GM21367 (cell line): Measurements from ENCODE around the gene SPAG16.
"Not testable (repeated sequence)": the region's sequence is repeated elsewhere in the genome, so short reads cannot be mapped to it uniquely, and the experiment has no call there.

Experiments
- ATAC-seq: cut with Tn5 transposase; IDR thresholded peaks from one replicate; pipeline ENCODE4 v1.9.1; 2021; ENCODE audit not compliant: unreplicated experiment

SPAG16 gene

DNA sequence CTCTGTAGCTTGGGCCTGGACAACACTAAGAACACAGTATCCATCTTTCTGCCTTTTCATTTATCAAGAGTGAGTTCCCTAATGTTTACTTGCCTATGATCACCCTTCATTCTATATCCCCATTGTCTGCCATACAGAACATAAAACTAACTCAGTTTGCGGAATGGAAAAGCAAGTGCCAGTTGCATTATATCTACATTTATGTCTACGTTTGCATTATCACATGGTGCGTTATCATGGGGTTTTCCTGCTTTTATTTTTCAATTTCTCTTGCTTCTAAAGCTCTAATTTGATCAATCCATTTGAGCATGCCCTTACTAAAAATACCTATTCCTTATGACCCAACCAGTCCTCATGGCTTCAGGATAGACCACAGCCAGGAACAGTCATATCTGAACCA is 704.9 kb downstream of the SPAG16 start:
- no peak for ATAC-seq

DNA sequence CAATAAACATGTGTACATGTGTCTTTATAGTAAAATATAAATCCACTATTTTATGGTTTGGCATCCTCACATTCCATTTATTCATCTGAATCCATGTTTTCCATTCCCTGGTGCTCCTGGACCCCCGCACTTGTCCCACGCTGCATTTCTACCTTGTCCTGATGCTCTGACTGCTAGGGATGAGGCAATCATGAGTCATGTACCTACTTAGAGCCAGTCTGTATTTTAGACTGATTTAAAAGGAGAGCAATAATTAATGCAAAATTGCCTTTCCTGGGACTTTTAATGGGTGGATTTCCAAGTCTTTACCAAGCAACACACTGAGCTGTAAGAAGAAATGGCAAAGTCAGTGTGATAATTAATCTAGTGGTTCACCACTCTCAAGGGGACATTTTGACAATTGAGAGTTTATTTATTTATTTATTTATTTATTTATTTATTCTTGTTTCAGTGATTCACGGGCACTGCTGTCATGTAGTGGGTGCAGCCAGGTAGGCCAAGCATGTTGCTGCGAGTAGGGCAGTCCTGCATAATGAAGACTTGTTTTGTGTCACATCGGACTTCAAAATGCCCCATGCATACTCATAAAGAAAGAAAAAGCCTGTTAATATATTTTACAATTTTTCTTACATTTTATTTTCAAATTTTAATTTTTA is 707.3 kb downstream of the SPAG16 start:
- no peak for ATAC-seq

DNA sequence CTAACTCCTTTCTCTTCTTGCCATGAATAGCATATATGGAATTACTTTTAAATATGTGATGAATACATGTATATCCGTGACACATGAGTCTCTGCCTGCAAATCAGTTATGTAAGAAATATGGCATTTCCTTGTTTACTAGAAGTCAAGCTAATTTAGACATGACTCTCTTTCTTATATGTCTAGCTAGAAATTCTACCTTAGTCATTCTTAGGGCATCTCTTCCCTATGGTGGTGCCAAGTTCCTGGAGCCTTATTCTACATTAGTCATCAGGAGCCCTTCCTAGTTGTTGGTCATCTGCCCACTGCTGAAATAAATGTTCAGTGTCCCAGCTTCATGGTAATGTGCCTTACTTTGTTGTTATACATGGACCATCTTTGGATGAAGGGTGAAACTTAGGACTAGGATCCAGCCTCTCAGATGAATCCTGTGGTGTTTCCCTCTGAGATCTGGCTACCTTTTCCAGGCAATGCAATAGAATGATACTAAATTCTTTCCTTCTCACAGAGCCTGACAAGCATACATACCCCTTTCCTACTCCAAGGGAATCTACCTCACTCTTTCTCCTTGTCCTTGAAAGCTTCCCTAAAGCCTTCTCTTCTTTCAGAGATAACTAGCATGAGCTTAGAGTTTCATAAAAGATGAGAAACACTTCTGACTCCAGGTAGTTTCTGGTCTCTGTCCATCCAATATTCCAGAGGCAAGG is 711.3 kb downstream of the SPAG16 start:
- no peak for ATAC-seq

DNA sequence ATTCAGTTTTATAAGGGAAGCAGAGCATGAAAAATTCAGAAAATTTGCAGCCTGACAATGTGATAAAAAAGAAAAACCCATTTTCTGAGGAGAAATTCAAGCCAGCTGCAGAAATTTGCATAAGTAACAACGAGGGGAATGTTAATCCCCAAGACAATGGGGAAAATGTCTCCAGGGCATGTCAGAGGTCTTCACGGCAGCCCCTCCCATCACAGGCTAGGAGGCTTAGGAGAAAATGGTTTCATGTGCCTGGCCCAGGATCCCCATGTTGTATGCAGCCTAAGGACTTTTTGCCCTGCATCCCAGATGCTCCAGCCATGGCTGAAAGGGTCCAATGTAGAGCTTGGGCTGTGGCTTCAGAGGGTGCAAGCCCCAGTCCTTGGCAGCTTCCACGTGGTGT is 714.7 kb downstream of the SPAG16 start:
- not testable (repeated sequence) for ATAC-seq

DNA sequence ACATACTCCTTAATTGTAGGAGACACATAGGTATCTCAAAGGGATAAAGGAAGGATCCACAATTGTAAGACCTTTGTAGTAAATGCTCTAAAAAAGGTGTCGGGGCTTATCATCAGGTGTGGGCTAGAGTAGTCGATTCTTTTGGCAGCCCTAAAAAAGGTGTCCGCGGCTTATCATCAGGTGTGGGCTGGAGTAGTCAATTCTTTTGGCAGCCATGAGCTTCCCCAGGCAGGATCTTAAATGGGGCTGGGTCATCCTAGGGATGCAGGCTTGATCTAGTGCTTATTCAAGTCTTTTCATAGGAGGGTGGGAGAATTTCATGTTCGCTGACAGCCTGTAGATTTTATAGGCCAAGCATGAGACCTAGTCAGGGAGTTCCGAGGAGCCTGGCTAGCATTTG is 720.2 kb downstream of the SPAG16 start:
- no peak for ATAC-seq

DNA sequence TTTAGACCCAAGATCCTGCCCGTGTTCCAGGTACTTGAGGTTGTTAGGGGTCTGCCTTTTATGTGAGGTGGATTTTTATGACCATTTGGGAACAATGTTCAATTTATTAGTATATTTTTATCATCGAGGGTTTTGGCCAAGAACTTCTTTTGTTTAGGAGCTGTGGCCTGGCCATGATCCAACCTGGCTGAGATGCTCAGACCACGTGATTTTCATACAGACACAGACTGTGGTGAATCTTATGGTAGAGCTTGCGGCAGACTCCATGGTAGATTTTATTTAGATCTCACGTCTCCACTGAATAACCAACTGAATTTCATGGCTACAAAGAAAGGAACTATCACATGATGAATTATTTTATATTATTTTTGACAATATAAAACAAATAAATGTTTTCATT is 721.1 kb downstream of the SPAG16 start:
- no peak for ATAC-seq

DNA sequence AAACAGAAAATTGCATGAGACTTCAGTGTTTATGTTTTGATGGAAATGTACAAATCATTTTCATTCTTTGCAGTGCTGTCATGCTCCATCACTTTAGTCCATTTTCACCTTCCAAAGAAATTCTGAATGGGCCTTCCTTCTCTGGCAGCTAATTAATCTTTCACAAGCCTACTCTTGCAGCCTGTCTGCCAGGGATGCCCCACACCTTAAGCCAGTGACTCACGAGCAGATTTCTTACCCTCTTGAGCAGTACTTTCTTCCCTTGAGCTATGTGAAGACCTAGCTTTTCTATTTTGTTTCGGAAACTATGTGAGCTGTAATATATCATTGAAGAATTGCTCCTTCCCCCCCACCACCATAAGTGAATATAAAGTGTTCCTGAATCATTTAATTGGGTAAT is 722.3 kb downstream of the SPAG16 start:
- ATAC-seq, result no peak

DNA sequence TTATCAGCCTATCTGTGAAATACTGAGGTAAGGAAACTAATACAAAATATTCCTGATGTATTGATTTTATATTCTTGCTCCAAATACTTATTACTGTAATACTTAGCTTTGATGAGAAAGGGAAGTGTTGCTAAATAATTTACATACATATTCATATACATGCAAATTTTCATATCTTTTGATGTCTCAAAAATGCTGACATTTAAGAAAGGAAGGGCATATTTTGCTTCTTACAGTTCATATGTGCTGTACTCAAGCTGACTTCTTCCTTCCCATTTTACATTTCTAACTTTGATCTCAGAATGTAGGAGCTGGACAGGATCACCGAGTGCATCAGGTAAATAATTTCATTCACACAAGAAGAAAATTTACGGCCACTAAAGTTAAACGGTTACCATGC is 727.4 kb downstream of the SPAG16 start:
- no peak for ATAC-seq

DNA sequence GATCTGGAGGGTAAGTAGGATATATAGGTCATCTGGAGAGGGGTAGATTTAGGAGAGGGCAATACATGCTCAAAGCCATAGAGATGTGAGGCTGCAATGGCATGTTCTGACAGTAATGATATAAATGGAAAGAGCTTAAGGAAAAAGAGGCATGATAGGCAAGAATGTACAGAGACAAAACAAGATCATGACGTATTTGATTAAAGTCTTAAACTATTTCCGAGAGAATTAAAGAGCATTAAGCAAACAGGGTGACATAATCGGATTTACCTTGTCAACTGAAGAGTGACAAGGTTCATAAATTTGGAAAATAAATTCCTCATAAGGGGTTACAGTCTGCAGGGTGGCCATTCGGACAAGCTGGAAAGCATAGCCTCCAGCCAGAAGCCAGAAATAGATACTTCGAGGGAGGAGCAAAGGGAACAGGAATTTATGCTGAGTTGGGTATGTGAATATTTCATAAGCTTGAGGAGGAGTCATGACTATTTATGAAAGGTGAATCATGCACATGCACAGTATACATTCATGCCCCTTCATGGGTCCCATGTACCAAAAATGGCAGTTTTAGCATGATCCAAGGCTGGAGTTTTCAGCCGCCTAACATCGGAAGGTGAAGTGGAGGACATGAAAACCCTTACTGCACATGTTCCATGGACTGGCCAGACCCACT is 730.4 kb downstream of the SPAG16 start:
- ATAC-seq, result no peak

DNA sequence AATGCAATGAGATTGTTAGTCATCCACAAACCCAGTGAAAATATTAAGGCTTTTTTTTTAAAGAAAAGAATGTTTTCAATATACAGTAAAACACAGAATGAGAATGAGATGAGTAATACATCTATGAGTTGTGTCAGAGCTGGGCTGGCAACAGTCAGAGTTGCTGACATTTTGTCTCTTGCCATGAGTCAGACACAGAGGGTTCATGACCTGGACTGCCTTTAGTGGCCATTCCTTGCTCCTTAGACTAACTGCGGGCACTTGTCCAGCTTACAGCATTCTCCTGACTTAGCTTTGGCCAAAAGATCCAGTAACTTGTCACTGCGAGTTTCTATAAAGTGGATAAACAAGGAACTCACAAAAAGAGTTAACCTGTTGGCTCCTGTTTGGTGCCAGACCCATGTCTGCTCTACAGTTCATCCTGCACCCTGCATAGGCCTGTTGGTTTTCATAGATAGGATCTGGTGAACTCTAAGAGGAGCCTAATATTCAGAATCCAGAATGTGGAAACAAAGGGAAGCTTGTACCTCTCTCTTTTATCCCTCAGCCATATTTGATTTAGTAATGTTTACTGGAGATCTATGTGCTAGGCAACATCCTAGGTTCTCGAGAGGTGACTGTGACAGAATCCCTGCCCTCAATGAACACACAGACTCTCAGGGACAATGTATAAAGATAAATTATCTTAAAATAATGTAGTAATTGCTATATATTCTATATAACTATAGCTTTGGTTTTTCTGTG is 735.1 kb downstream of the SPAG16 start:
- ATAC-seq, result no peak

DNA sequence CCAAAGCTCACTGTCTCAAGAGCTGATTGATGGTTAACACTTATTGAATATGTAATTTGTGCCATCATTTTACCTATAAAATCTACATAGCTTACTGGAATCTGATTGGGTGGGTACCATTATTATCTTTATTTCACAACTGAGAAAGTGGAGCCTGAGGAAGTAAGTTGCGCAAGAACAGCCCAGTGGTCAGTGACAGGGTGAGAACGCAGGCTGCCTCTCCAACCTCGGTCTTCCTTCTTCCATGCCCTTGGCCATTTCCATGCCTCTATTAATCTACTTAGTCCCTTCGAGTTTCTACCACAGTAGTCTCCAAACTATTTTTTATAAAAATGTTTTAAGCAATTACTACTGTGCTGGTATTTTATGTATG is 735.7 kb downstream of the SPAG16 start:
- ATAC-seq, result no peak

DNA sequence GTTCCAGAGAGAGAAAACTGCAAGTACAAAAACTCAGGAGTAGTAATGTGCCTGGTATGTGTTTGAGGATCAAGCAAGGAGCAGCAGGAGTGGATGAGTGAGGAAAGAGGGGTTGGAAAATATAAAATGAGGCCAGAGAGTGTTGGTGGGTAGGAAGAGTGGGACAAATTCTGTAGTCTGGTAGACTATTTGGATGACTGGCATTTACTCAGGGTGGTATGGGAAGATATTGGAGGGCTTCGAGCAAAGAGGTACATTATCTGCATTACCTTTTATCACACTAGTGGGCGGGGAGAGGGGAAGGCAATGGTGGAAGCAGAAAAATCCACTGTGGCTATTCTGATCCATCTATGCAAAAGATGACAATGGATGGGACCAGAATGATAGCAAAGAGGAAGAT is 744.9 kb downstream of the SPAG16 start:
- no peak for ATAC-seq

DNA sequence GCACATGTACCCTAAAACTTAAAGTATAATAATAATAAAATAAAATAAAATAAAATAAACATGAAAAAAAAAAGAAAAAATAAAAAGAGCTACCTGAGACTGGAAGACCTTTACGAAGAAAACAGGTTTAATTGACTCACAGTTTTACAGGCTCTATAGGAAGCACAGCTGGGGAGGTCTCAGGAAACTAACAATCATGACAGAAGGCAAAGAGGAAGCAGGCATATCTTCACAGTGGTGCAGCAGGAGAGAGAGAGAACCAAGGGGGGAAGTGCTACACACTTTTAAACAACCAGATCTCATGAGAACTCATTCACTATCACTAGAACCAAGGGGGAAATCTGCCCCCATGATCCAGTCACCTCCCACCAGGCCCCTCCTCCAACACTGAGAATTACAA is 747.3 kb downstream of the SPAG16 start:
- no peak for ATAC-seq

DNA sequence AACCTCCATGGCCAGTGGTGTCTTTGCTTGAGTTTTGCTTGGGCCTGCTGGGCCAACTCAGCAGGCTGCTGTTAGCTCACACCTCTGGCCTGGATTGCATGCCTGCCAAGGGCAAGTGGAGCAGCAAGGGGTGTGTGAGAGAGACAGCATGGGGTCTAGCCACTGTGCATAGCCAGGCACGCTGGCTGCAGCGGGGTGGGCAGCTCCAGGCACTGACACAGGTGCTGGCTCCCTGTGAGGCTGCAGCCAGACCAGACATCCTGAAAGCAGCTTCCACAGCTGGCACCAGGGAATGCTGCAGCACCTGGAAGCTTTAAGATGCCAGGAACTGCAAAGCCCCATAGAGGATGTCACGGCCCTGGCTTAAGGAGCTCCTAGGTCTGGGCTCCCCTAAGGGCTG is 750.2 kb downstream of the SPAG16 start:
- no peak for ATAC-seq

DNA sequence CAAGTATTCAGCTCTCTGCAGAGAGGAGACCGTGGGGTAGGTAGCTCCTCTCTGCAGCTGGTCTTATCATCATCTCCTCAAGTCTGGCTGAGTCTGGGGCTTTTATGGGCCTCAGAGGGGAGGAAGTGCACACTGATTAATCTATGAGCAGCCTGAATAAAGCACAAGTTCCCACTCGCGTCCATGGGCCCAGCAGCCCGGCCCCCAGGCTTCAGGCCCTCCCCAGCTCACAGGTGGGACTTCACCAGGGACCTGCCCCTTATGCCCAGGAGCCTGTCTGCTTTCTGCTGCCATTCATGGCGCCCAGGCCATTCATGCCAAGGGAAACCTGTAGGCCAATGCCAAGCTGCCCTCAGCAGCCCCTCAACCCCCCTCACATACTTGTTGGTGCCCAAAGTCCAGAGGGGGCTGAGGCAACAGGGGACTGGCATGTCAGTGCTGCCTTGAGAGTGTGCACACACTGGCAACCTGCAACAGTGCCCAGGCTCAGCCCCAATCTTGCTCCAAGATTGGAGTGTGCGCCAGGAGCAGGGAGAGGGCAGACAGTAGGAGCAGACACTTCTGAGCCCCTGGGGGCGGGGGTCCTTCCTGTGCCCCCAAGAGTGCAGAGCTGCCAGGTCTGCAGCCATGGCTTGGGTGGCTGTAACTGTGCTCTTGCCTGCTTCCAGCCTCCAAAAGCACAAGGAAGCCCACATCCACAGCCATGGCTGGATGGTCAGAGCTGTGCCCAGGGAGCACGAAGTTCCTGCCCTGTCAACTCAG is 751.0 kb downstream of the SPAG16 start:
- no peak for ATAC-seq

DNA sequence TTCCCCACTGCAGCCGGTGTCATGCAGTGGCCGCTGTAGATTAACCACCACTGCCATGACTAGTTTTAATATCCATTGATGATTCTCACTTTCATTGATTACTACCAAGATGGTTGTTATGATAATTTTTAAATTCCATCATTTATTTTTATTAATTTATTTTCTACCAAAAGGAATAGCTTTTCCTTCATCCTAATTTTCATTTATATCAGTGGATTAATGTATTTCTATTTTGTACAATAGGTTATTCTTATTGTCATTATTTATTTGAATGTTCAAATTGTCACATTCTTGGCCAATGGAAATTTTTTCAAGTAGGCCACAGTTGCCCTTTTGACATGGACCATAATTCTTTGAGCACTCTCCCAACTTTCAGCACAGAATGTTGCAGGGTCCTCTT is 751.7 kb downstream of the SPAG16 start:
- ATAC-seq, result no peak

DNA sequence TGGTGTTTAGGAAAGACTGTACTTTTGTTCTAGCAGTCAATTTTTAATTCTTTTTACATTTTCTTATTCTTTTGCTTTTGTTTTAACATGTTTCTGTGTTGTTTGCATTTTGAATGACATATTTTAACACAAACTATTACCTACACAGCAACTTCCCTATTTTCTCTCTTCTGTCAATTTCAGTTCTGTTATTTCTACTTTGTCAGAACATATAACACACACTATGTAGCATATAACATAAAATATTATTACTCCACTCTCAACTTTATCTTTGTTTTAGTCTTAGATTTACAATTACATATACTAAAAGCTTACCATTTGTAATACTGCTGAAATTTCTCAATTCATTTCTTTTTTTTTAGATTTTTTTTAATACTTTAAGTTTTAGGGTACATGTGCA is 753.9 kb downstream of the SPAG16 start:
- no peak for ATAC-seq

DNA sequence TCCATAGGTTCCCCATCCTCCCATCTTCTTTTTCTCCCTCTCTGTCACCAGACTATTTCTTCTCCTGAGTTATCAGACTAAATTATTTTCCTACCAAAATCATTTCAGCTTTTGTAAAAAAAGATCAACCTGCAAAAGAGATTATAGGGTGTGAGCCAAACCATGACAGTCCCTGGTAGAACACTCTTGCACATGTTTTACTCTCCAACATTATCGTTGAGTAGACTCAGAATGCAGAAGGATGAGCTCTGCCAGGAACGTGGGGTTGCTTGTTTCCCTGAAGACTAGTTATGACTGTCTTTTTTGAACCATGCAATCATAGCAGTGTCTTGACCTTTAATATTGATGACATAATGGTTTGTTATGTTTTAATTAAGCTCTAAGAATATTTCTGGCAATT is 766.5 kb downstream of the SPAG16 start:
- ATAC-seq, result no peak

DNA sequence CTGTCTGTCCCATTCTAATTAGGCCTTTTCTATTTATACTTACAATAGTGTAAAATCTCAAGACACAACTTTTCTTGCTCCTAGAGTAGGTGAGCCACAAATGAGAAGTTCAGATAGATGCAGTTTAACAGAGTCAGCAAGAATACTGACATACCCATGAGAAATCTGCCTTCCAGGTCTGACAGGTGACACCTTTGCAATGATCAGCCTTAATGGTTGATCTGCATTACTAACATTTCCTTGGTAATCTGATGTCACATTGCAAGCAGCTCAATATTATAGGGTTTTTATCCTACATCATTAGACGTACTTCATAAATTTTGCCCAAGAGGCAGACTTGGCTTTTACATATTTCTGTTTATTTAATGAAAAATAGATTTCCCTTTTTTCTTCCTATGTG is 767.3 kb downstream of the SPAG16 start:
- no peak for ATAC-seq

DNA sequence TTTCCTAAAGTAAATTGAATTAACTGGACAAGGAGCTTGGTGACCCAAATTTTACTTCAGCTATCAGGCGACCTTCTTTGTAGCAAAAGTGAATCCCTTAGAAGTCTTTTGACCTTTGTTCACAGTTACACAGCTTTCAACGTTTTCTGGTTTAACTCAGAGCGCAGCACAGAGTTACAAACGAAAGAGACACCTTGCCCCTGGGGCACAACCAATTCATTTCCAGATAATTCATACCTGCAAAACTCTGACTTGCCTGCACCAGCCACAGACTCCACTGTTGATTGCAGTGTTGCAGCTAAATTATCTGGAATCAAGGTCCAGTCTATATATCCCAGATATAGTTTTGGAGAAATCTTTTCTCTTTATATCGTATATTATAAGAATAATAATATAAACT is 768.0 kb downstream of the SPAG16 start:
- no peak for ATAC-seq

DNA sequence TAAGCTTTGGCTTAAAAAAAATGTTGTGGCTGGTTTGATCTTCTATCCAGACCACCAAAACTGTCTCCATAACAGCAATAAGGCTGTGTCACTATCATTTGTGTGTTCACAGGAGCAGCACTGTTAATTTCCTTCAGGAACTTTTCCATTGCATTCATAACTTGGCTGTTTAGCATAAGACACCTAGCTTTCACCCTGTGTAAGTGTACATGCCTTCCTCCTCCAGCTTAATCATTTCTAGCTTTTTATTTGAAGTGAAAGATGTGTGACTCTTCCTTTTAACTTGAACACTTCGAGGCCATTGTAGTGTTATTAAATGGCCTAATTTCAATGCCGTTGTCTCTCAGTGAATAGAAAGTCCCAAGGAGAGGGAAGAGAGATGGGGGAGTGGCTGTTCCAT is 773.7 kb downstream of the SPAG16 start:
- no peak for ATAC-seq
